OCI-LY1 (cell line): ENCODE data around the gene TTC28.

Experiments
- CTCF ChIP-seq: fragments of 200-600 bp; sonication (generic), shearing (Covaris generic); IDR thresholded peaks from 2 replicates; pipeline ENCODE4 v1.5.1; 2017; ENCODE audit warnings: mild to moderate bottlenecking, antibody characterized with exemption, low read length, moderate library complexity, mixed read lengths
- EZH2 ChIP-seq: fragments of 200-600 bp; sonication (generic), shearing (Covaris generic); IDR thresholded peaks from 2 replicates; pipeline ENCODE4 v1.8.0; 2017; ENCODE audit warnings: borderline replicate concordance, mixed run types, mild to moderate bottlenecking, antibody characterized with exemption, low read length, moderate library complexity, mixed read lengths

GRCh38 chr22:28497188-28497587 lies 182.5 kb downstream of the TTC28 start:
- TF ChIP-seq CTCF: no peak
- no peak for TF ChIP-seq EZH2
